K562 (cell line): ENCODE measurements around the gene TUBB1. TPM values are rescaled to one million over a fixed set of nuclear protein-coding genes. Genes with fewer than 3 reads are reported as not detected.

Source experiments
- ARNT ChIP-seq, 2 experiments: fragments of 450-650 bp; IDR thresholded peaks; 2 replicates each; pipeline ENCODE4 v1.6.1; 2016; ENCODE audit warnings: mild to moderate bottlenecking in 1 of 2
- BACH1 ChIP-seq: fragments of 200-800 bp; sonication (Bioruptor generic); IDR thresholded peaks from 2 replicates; pipeline ENCODE4 v1.6.1; 2016; ENCODE audit warnings: missing genetic modification characterization, missing compliant biosample characterization
- BHLHE40 ChIP-seq: IDR thresholded peaks from 2 replicates; pipeline ENCODE4 v1.6.1; 2011; ENCODE audit warnings: low read length, improper control_type of control experiment
- CBFB ChIP-seq: sonication (generic); formaldehyde crosslinking; IDR thresholded peaks from 2 replicates; pipeline ENCODE4 v1.4.0; 2020; ENCODE audit warnings: mild to moderate bottlenecking, missing genetic modification reagents
- GABPB2 ChIP-seq: fragments of 250-450 bp; sonication (Bioruptor Pico); conservative IDR thresholded peaks from 2 replicates; pipeline ENCODE4 v1.5.1; 2021; ENCODE audit warnings: mild to moderate bottlenecking
- GATAD2A ChIP-seq: fragments of 450-650 bp; IDR thresholded peaks from 2 replicates; pipeline ENCODE4 v1.6.1; 2017
- KAT8 ChIP-seq: fragments of 450-650 bp; IDR thresholded peaks from 2 replicates; pipeline ENCODE4 v1.6.1; 2016; ENCODE audit warnings: low read depth, mild to moderate bottlenecking
- LCOR ChIP-seq: sonication (generic); formaldehyde crosslinking; IDR thresholded peaks from 2 replicates; pipeline ENCODE4 v1.8.0; 2022; ENCODE audit warnings: mild to moderate bottlenecking, missing genetic modification reagents
- LEF1 ChIP-seq: fragments of 450-650 bp; IDR thresholded peaks from 2 replicates; pipeline ENCODE4 v1.6.1; 2016; ENCODE audit warnings: mild to moderate bottlenecking
- POLR2H ChIP-seq: IDR thresholded peaks from 2 replicates; pipeline ENCODE4 v1.6.1; 2016; ENCODE audit warnings: missing genetic modification characterization, low read depth, mild to moderate bottlenecking, control low read depth, missing compliant biosample characterization, moderate library complexity
- POLR3G ChIP-seq: IDR thresholded peaks from 2 replicates; pipeline ENCODE4 v1.6.1; 2011; ENCODE audit not compliant: insufficient read length, insufficient replicate concordance; ENCODE audit errors: extremely low read depth
- PPARD ChIP-seq: fragments of 250-450 bp; sonication (Bioruptor Pico); IDR thresholded peaks from 2 replicates; pipeline ENCODE4 v1.8.0; 2022; ENCODE audit warnings: inconsistent platforms, mild to moderate bottlenecking, moderate library complexity
- SAFB2 ChIP-seq: fragments of 200-400 bp; formaldehyde crosslinking; IDR thresholded peaks from 2 replicates; pipeline ENCODE4 v1.6.1; 2018; ENCODE audit warnings: borderline replicate concordance, low read length, low read depth, moderate library complexity; ENCODE audit not compliant: severe bottlenecking
- SAP30 ChIP-seq: fragments of 200-600 bp; sonication (generic); IDR thresholded peaks from 2 replicates; pipeline ENCODE4 v1.6.1; 2012; ENCODE audit warnings: borderline replicate concordance, low read depth, mild to moderate bottlenecking, moderate library complexity, low read length, control low read depth, inconsistent platforms; ENCODE audit not compliant: insufficient read depth, poor library complexity, severe bottlenecking
- TAF7 ChIP-seq: fragments of 450-650 bp; IDR thresholded peaks from 2 replicates; pipeline ENCODE4 v1.6.1; 2016; ENCODE audit warnings: missing genetic modification characterization, missing compliant biosample characterization
- WHSC1 ChIP-seq: IDR thresholded peaks from one replicate; pipeline ENCODE4 v1.6.1; 2012; ENCODE audit warnings: low read length, control low read depth, inconsistent platforms
- XRCC5 ChIP-seq: fragments of 200-400 bp; formaldehyde crosslinking; IDR thresholded peaks from 2 replicates; pipeline ENCODE4 v1.6.1; 2017; ENCODE audit warnings: low read depth, mild to moderate bottlenecking, low read length
- ZNF134 ChIP-seq: fragments of 250-450 bp; sonication (Bioruptor Pico); conservative IDR thresholded peaks from 2 replicates; pipeline ENCODE4 v1.4.0; 2020
- ZNF551 ChIP-seq: fragments of 250-450 bp; sonication (Bioruptor Pico); IDR thresholded peaks from 2 replicates; pipeline ENCODE4 v1.5.0; 2021; ENCODE audit warnings: mild to moderate bottlenecking, moderate library complexity
- ZNF695 ChIP-seq: fragments of 450-650 bp; formaldehyde crosslinking; IDR thresholded peaks from 2 replicates; pipeline ENCODE4 v1.4.0; 2020; ENCODE audit warnings: mild to moderate bottlenecking, moderate library complexity
- ZNF77 ChIP-seq: fragments of 250-450 bp; sonication (Bioruptor Pico); IDR thresholded peaks from 2 replicates; pipeline ENCODE4 v1.5.0; 2020
- ZSCAN32 ChIP-seq: fragments of 450-650 bp; formaldehyde crosslinking; IDR thresholded peaks from 2 replicates; pipeline ENCODE4 v1.4.0; 2020; ENCODE audit warnings: mild to moderate bottlenecking, moderate library complexity
- polyA plus RNA-seq, 8 experiments: library from polyadenylated mRNA; depleted of rRNA in 4 of 8; stranded (reverse) in 5 of 8; unstranded in 3 of 8; fragments of >200 nt; fragmentation: Nextera tagmentation in 2 of 8; fragmentation: Illumina TruSeq in 1 of 8; extraction: Ambion mirVana in 2 of 8; extraction: Trizol in 1 of 8; gene quantifications; 2 replicates each; pipeline versions ENCODE4 v1.2.1 to v1.2.3, GENCODE V29; 2011 to 2014; ENCODE audit warnings: inconsistent platforms in 1 of 8, missing spikeins in 1 of 8
- total RNA-seq, 7 experiments: library from RNA; depleted of rRNA in 6 of 7; stranded (reverse); fragments of >200 nt in 6 of 7; fragmentation: Illumina TruSeq in 2 of 7; extraction: Trizol in 2 of 7; gene quantifications; 2 replicates each; pipeline versions ENCODE4 v1.2.1 to v1.2.3, GENCODE V29; 2011 to 2021; ENCODE audit warnings: low replicate concordance in 1 of 7
- TF ChIP-seq, protein P1 (sequence below): conservative IDR thresholded peaks from 2 replicates; pipeline ENCODE4 v1.6.1; 2011; ENCODE audit warnings: low read depth, mild to moderate bottlenecking, low read length; ENCODE audit not compliant: control insufficient read depth
- TF ChIP-seq, protein P2 (sequence below): fragments of 450-650 bp; formaldehyde crosslinking; IDR thresholded peaks from 2 replicates; pipeline ENCODE4 v1.4.0; 2020; ENCODE audit warnings: mild to moderate bottlenecking
- TF ChIP-seq, protein P3 (sequence below): fragments of 450-650 bp; IDR thresholded peaks from 2 replicates; pipeline ENCODE4 v1.6.1; 2016; ENCODE audit warnings: missing biosample characterization, missing genetic modification characterization
- TF ChIP-seq, protein P4 (sequence below), 2 experiments: IDR thresholded peaks; 2 replicates each; pipeline ENCODE4 v1.6.1; 2012; ENCODE audit warnings: improper control_type of control experiment in 2 of 2, low read depth in 2 of 2, low read length in 2 of 2, borderline replicate concordance in 1 of 2

Gene TUBB1
- total and polyA plus RNA-seq, 9 of the 15 experiments (the other 6 are each of a cell fraction or from before 2014, with no cell fraction given) = 1.5 to 3.9 (median 2.4) TPM

DNA sequence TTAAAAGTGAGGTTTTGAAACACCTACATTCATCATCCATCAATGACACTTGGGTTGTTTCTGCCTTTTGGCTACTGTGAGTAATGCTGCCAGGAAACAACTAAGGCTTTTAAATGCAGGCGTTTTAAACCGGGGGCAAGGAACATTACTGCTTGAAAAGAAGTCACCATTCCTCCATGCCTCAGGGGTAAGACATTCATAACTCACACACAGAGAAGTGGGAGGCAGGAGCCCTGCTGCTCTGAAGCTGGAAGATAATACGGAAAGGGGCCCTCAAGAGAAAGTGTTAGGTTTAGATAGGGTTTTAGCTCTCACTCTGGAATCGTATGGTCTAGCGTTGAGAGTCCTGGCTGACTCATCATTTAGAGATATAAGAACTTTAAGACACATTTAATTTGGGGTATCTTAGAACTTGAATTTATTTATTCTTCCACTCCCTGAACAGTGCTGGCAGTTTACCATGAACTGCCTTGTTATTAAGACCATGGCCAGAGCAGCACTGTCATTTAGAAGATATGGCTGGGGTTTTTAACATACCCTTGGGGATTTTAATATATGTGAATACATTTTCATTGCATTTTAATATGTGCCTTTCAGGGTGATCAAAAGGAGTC, 1.8 kb downstream of the TUBB1 start (continued):
- TF ChIP-seq PPARD (CRISPR knock-in tag) (no peak), TAF7 (tag) (no peak), SAFB2 (no peak), GATAD2A (no peak), ZNF77 (CRISPR knock-in tag) (no peak), BHLHE40 (peak; percentile 57), CBFB (CRISPR knock-in tag) (no peak), POLR3G (no peak), ZNF134 (CRISPR knock-in tag) (no peak), KAT8 (no peak), POLR2H (tag) (no peak), ZSCAN32 (CRISPR knock-in tag) (no peak), WHSC1 (no peak), BACH1 (tag) (no peak), GABPB2 (CRISPR knock-in tag) (no peak), ZNF551 (no peak), ARNT (IDR thresholded peaks at IDR 0.05) (peak; percentile 75 to 99; a peak in 3 of 4 replicates), XRCC5 (no peak), SAP30 (no peak), LEF1 (peak; percentile 95), LCOR (CRISPR knock-in tag) (peak; percentile 21; the same call in 1 of the 2 replicates), ZNF695 (CRISPR knock-in tag) (no peak)
- TF ChIP-seq, protein P1, sequence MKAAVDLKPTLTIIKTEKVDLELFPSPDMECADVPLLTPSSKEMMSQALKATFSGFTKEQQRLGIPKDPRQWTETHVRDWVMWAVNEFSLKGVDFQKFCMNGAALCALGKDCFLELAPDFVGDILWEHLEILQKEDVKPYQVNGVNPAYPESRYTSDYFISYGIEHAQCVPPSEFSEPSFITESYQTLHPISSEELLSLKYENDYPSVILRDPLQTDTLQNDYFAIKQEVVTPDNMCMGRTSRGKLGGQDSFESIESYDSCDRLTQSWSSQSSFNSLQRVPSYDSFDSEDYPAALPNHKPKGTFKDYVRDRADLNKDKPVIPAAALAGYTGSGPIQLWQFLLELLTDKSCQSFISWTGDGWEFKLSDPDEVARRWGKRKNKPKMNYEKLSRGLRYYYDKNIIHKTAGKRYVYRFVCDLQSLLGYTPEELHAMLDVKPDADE = 0 out of 2 replicates have a peak, but pooled peaks have one; percentile 49
- TF ChIP-seq, protein P2, sequence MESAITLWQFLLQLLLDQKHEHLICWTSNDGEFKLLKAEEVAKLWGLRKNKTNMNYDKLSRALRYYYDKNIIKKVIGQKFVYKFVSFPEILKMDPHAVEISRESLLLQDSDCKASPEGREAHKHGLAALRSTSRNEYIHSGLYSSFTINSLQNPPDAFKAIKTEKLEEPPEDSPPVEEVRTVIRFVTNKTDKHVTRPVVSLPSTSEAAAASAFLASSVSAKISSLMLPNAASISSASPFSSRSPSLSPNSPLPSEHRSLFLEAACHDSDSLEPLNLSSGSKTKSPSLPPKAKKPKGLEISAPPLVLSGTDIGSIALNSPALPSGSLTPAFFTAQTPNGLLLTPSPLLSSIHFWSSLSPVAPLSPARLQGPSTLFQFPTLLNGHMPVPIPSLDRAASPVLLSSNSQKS = no peak
- TF ChIP-seq, protein P3, sequence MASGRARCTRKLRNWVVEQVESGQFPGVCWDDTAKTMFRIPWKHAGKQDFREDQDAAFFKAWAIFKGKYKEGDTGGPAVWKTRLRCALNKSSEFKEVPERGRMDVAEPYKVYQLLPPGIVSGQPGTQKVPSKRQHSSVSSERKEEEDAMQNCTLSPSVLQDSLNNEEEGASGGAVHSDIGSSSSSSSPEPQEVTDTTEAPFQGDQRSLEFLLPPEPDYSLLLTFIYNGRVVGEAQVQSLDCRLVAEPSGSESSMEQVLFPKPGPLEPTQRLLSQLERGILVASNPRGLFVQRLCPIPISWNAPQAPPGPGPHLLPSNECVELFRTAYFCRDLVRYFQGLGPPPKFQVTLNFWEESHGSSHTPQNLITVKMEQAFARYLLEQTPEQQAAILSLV = no peak
- TF ChIP-seq, protein P4, sequence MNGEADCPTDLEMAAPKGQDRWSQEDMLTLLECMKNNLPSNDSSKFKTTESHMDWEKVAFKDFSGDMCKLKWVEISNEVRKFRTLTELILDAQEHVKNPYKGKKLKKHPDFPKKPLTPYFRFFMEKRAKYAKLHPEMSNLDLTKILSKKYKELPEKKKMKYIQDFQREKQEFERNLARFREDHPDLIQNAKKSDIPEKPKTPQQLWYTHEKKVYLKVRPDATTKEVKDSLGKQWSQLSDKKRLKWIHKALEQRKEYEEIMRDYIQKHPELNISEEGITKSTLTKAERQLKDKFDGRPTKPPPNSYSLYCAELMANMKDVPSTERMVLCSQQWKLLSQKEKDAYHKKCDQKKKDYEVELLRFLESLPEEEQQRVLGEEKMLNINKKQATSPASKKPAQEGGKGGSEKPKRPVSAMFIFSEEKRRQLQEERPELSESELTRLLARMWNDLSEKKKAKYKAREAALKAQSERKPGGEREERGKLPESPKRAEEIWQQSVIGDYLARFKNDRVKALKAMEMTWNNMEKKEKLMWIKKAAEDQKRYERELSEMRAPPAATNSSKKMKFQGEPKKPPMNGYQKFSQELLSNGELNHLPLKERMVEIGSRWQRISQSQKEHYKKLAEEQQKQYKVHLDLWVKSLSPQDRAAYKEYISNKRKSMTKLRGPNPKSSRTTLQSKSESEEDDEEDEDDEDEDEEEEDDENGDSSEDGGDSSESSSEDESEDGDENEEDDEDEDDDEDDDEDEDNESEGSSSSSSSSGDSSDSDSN (IDR thresholded peaks at IDR 0.05; ENCODE audit: borderline replicate concordance in 1 of 2, low read depth in 2 of 2, low read length in 2 of 2) = peak in 1 of 2 experiments; percentile 82; a peak in 1 of 4 replicates
